Neuronal stem cell (in vitro differentiated cells): ENCODE measurements around the gene RNGTT.
"Not testable (repeated sequence)": the region's sequence is repeated elsewhere in the genome, so short reads cannot be mapped to it uniquely, and the experiment has no call there.

Source experiments
- DNase-seq: peaks from one replicate; pipeline ENCODE4 v3.0.0-alpha.2; 2013; ENCODE audit warnings: low spot score
- H2AFZ ChIP-seq: one replicate; pipeline ENCODE4 v1.6.1; 2013; ENCODE audit warnings: mild to moderate bottlenecking, low read length, inconsistent platforms
- H2AK5ac ChIP-seq: 2 replicates; pipeline ENCODE4 v1.6.1; 2013; ENCODE audit warnings: low read depth, mild to moderate bottlenecking, inconsistent platforms, low read length, moderate library complexity, mixed read lengths
- H2BK120ac ChIP-seq: 2 replicates; pipeline ENCODE4 v1.6.1; 2013; ENCODE audit warnings: low read depth, mild to moderate bottlenecking, inconsistent platforms, low read length, moderate library complexity, mixed read lengths
- H2BK12ac ChIP-seq: one replicate; pipeline ENCODE4 v1.6.1; 2013; ENCODE audit warnings: low read length, inconsistent platforms
- H2BK15ac ChIP-seq: 2 replicates; pipeline ENCODE4 v1.6.1; 2013; ENCODE audit warnings: mild to moderate bottlenecking, low read length, inconsistent platforms, mixed read lengths
- H2BK5ac ChIP-seq: one replicate; pipeline ENCODE4 v1.6.1; 2013; ENCODE audit warnings: inconsistent platforms, mild to moderate bottlenecking, low read length, moderate library complexity
- H3K14ac ChIP-seq: one replicate; pipeline ENCODE4 v1.6.1; 2013; ENCODE audit warnings: low read length, inconsistent platforms
- H3K18ac ChIP-seq: 2 replicates; pipeline ENCODE4 v1.6.1; 2013; ENCODE audit warnings: low read length, inconsistent platforms
- H3K23ac ChIP-seq: 2 replicates; pipeline ENCODE4 v1.6.1; 2013; ENCODE audit warnings: low read depth, mild to moderate bottlenecking, mixed read lengths, low read length, inconsistent platforms; ENCODE audit not compliant: poor library complexity
- H3K27ac ChIP-seq: replicated peaks from 3 replicates; pipeline ENCODE4 v1.5.1; 2013; ENCODE audit warnings: low read length, inconsistent platforms
- H3K27me3 ChIP-seq, 3 experiments: 2 replicates each; pipeline ENCODE4 v1.6.1; 2013; ENCODE audit warnings: low read length in 3 of 3, mild to moderate bottlenecking in 2 of 3, inconsistent platforms in 1 of 3, low read depth in 1 of 3, mixed read lengths in 1 of 3, moderate library complexity in 1 of 3; ENCODE audit not compliant: control insufficient read depth in 3 of 3, insufficient read depth in 3 of 3
- H3K36me3 ChIP-seq, 2 donors: replicated peaks in 1 of 2; 2 replicates each; pipeline ENCODE4 v1.6.1; 2013; ENCODE audit warnings: low read length in 2 of 2; ENCODE audit not compliant: control insufficient read depth in 2 of 2, insufficient read depth in 2 of 2
- H3K4ac ChIP-seq: 2 replicates; pipeline ENCODE4 v1.6.1; 2013; ENCODE audit warnings: inconsistent platforms, mild to moderate bottlenecking, low read length, moderate library complexity
- H3K4me1 ChIP-seq, 2 donors: 1 replicate in 1 of 2; 2 replicates in 1 of 2; pipeline ENCODE4 v1.6.1; 2013; ENCODE audit warnings: low read length in 2 of 2, low read depth in 1 of 2; ENCODE audit not compliant: control insufficient read depth in 2 of 2, insufficient read depth in 1 of 2
- H3K4me2 ChIP-seq: one replicate; pipeline ENCODE4 v1.6.1; 2013; ENCODE audit warnings: mild to moderate bottlenecking, low read length, inconsistent platforms; ENCODE audit not compliant: insufficient read depth, poor library complexity, severe bottlenecking
- H3K4me3 ChIP-seq, 2 donors: 2 replicates each; pipeline ENCODE4 v1.5.1; 2013; ENCODE audit warnings: low read length in 2 of 2, mild to moderate bottlenecking in 2 of 2, inconsistent platforms in 1 of 2, moderate library complexity in 1 of 2
- H3K79me1 ChIP-seq: one replicate; pipeline ENCODE4 v1.6.1; 2013; ENCODE audit warnings: low read depth, mild to moderate bottlenecking, inconsistent platforms, low read length, moderate library complexity
- H3K9ac ChIP-seq: one replicate; pipeline ENCODE4 v1.6.1; 2013; ENCODE audit warnings: mild to moderate bottlenecking, low read depth, low read length, inconsistent platforms; ENCODE audit not compliant: poor library complexity
- H3K9me3 ChIP-seq, 2 donors: replicated peaks in 1 of 2; 2 replicates each; pipeline versions ENCODE3 to v1.6.1; 2013; ENCODE audit warnings: low read length in 2 of 2, mild to moderate bottlenecking in 2 of 2, inconsistent platforms in 1 of 2, low read depth in 1 of 2, mixed read lengths in 1 of 2, moderate library complexity in 1 of 2; ENCODE audit not compliant: control insufficient read depth in 2 of 2, insufficient read depth in 1 of 2
- H4K8ac ChIP-seq: one replicate; pipeline ENCODE4 v1.6.1; 2013; ENCODE audit warnings: low read depth, mild to moderate bottlenecking, inconsistent platforms, low read length, moderate library complexity
- H4K91ac ChIP-seq: one replicate; pipeline ENCODE4 v1.6.1; 2013; ENCODE audit warnings: low read length, low read depth, mild to moderate bottlenecking, inconsistent platforms; ENCODE audit not compliant: poor library complexity
- WGBS, 2 donors: extraction: QIAGEN DNeasy Blood & Tissue Kit; methylation state at CpG; one replicate each; pipeline ENCODE4 v1.1.7; 2013; ENCODE audit warnings: missing lambda C conversion rate in 2 of 2, mixed read lengths in 1 of 2; ENCODE audit not compliant: insufficient read length in 2 of 2, insufficient replicate concordance in 1 of 2; ENCODE audit errors: extremely low coverage in 2 of 2; 5-methylcytosine and 5-hydroxymethylcytosine counted together

Gene RNGTT

DNA sequence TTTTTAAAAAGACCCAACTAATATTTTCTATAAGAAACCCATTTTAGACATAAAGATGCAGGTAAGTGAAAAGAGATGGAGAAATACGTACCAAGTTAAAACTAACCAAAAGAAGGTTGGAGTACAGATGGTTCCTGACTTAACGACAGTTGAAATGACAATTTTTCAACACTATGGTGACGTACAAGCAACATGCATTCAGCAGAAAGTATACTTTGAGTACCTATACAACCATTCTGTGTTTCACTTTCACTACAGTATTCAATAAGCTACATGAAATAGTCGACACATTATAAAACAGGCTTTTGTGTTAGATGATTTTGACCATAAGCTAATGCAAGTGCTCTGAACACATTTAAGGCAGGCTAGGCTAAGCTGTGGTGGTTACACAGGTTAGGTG is 228.9 kb downstream of the RNGTT start:
- no peak overlapping the region for H4K91ac ChIP-seq
- DNase-seq = no peak
- peaks cover 0 to 5% of the 10 kb centered on the region in 2 donors for H3K36me3 ChIP-seq
- no peaks in the 10 kb centered on the region for H3K4me1 ChIP-seq
- no peak overlapping the region for H2BK15ac ChIP-seq
- H2BK5ac ChIP-seq = no peak overlapping the region
- no peak overlapping the region for H3K4me2 ChIP-seq
- H3K4ac ChIP-seq = no peak overlapping the region
- no peak overlapping the region for H2BK120ac ChIP-seq
- no peak overlapping the region for H2BK12ac ChIP-seq
- no peak overlapping the region for H3K14ac ChIP-seq
- H3K23ac ChIP-seq = no peak overlapping the region
- no peak overlapping the region for H3K27ac ChIP-seq
- no peak overlapping the region for H4K8ac ChIP-seq
- peaks cover 0 to 2% of the 10 kb centered on the region in 2 donors for H3K9me3 ChIP-seq
- H2AFZ ChIP-seq = no peak overlapping the region
- no peak overlapping the region for H2AK5ac ChIP-seq
- H3K9ac ChIP-seq = no peak overlapping the region
- no peak overlapping the region for H3K4me3 ChIP-seq
- WGBS, 2 donors = no CpG with 5 or more reads among the region's 4 CpGs
- no peaks in the 10 kb centered on the region for H3K79me1 ChIP-seq
- no peaks in the 10 kb centered on the region for H3K27me3 ChIP-seq
- no peak overlapping the region for H3K18ac ChIP-seq

GRCh38 chr6:88730611-88731011 is 232.8 kb downstream of the RNGTT start:
- Histone ChIP-seq H2AFZ (no peak overlapping the region), H3K23ac (no peak overlapping the region), H3K4me2 (no peak overlapping the region), H2BK12ac (no peak overlapping the region), H3K4me1 (no peaks in the 10 kb centered on the region), H3K4ac (no peak overlapping the region), H4K8ac (no peak overlapping the region), H3K9ac (no peak overlapping the region), H3K27me3 (no peaks in the 10 kb centered on the region), H3K36me3 (no peaks in the 10 kb centered on the region), H3K9me3 (peaks cover 0 to 2% of the 10 kb centered on the region in 2 donors), H3K27ac (no peak overlapping the region), H3K18ac (no peak overlapping the region), H3K4me3 (no peak overlapping the region), H2BK15ac (no peak overlapping the region), H2AK5ac (no peak overlapping the region), H4K91ac (no peak overlapping the region), H3K79me1 (no peaks in the 10 kb centered on the region), H2BK5ac (no peak overlapping the region), H3K14ac (no peak overlapping the region), H2BK120ac (no peak overlapping the region)
- WGBS, 2 donors = no CpG with 5 or more reads among the region's 4 CpGs
- DNase-seq = no peak

- no peak for DNase-seq
- Histone ChIP-seq H3K27me3 (no peaks in the 10 kb centered on the region), H3K4me1 (peaks cover 0 to 1% of the 10 kb centered on the region in 2 donors), H2BK5ac (no peak overlapping the region), H4K91ac (no peak overlapping the region), H3K18ac (no peak overlapping the region), H3K4ac (no peak overlapping the region), H2BK12ac (no peak overlapping the region), H3K4me2 (no peak overlapping the region), H2BK120ac (no peak overlapping the region), H4K8ac (no peak overlapping the region), H3K79me1 (no peaks in the 10 kb centered on the region), H3K36me3 (no peaks in the 10 kb centered on the region), H3K14ac (no peak overlapping the region), H2AFZ (no peak overlapping the region), H3K27ac (no peak overlapping the region), H2BK15ac (no peak overlapping the region), H3K9ac (no peak overlapping the region), H3K9me3 (no peaks in the 10 kb centered on the region), H2AK5ac (no peak overlapping the region), H3K23ac (no peak overlapping the region), H3K4me3 (no peak overlapping the region)
- WGBS, 2 donors = no CpG with 5 or more reads among the region's 10 CpGs
These were observed 234.7 kb downstream of the RNGTT start for GRCh38 chr6:88728756-88729155.

- not testable (repeated sequence) for H3K23ac ChIP-seq, H2BK12ac ChIP-seq, H3K27me3 ChIP-seq, H3K4ac ChIP-seq, H3K79me1 ChIP-seq, H3K27ac ChIP-seq, H2BK120ac ChIP-seq, H3K9ac ChIP-seq, H3K36me3 ChIP-seq, H3K9me3 ChIP-seq, H2BK5ac ChIP-seq, H3K4me3 ChIP-seq, H2BK15ac ChIP-seq, H3K18ac ChIP-seq, H4K91ac ChIP-seq, H3K4me1 ChIP-seq, H3K4me2 ChIP-seq, DNase-seq, H4K8ac ChIP-seq, H2AFZ ChIP-seq, H2AK5ac ChIP-seq, H3K14ac ChIP-seq
- no CpG with 5 or more reads among the region's 1 CpG for WGBS, 2 donors
These were observed 237.0 kb downstream of the RNGTT start for GRCh38 chr6:88726409-88726808.
